ENCODE results near the gene STK39. TPM values are rescaled to one million over a fixed set of nuclear protein-coding genes. Genes with fewer than 3 reads are reported as not detected.

The STK39 gene
- total and polyA plus RNA-seq, 2 experiments from 2014 or later: 32.7 to 51.7 TPM

DNA sequence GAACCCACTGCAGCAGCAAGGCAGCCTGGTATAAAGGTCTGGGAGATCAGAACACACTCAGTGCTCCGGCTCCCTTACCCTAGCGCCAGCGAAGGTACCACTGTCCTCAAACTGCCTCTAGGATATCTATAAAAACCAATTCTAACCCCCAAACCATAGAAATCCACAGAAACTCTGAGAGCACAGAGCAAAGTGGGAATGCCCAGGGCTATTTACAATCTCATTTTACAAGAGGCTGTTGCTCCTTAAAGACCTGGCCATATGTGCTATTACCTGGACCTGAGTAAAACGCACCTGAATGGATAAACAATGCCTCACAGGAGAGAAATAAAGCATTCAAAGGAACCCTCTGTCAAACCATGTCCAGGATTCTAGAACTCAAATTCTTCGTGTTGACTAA is 4.3 kb downstream of the STK39 start:
- DNase-seq (ENCODE audit: low read depth in 1 of 2, low spot score in 1 of 2): no peak
- Histone ChIP-seq H3K4me1 (ENCODE audit: low read depth) (peaks cover 49% of the 10 kb centered on the region), H3K4me3 (no peak overlapping the region), H3K9me3 (ENCODE audit: low read depth) (no peaks in the 10 kb centered on the region), H3K36me3 (no peaks in the 10 kb centered on the region), H3K27me3 (no peaks in the 10 kb centered on the region), H3K27ac (no peak overlapping the region)
- TF ChIP-seq, protein P1, sequence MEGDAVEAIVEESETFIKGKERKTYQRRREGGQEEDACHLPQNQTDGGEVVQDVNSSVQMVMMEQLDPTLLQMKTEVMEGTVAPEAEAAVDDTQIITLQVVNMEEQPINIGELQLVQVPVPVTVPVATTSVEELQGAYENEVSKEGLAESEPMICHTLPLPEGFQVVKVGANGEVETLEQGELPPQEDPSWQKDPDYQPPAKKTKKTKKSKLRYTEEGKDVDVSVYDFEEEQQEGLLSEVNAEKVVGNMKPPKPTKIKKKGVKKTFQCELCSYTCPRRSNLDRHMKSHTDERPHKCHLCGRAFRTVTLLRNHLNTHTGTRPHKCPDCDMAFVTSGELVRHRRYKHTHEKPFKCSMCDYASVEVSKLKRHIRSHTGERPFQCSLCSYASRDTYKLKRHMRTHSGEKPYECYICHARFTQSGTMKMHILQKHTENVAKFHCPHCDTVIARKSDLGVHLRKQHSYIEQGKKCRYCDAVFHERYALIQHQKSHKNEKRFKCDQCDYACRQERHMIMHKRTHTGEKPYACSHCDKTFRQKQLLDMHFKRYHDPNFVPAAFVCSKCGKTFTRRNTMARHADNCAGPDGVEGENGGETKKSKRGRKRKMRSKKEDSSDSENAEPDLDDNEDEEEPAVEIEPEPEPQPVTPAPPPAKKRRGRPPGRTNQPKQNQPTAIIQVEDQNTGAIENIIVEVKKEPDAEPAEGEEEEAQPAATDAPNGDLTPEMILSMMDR (IDR thresholded peaks at IDR 0.05; ENCODE audit: low read depth, low read length): no peak

DNA sequence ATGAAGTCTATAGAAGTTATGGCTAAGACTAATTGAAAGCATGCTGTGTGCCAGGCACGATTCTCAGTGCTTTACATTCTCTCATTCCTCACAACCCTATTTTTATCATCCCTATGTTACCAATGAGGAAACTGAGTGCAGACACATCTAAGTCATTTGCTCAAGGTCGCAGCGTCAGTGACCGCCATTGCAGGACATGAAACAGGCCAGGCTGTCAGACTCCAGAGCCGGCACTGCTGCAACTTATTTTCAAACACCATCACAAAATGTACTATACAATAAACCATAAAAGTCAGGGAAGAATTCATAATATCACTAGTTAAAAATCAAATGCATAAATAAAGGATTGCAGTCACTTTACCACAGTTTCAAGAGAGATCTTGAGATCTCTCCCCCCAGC is 5.6 kb downstream of the STK39 start:
- H3K9me3 ChIP-seq (ENCODE audit: low read depth): no peaks in the 10 kb centered on the region
- no peaks in the 10 kb centered on the region for H3K27me3 ChIP-seq
- peak overlapping the region; percentile 88 for H3K27ac ChIP-seq
- TF ChIP-seq, protein P1 (IDR thresholded peaks at IDR 0.05; ENCODE audit: low read depth, low read length): no peak
- H3K36me3 ChIP-seq: no peaks in the 10 kb centered on the region
- peaks cover 49% of the 10 kb centered on the region for H3K4me1 ChIP-seq (ENCODE audit: low read depth)
- H3K4me3 ChIP-seq: no peak overlapping the region
- peak in 1 of 2 donors; percentile 25 for DNase-seq (ENCODE audit: low read depth in 1 of 2, low spot score in 1 of 2)

GRCh38 chr2:168241208-168241607 is 6.2 kb downstream of the STK39 start:
- peak overlapping the region; percentile 88 for H3K27ac ChIP-seq
- no peak overlapping the region for H3K4me3 ChIP-seq

GRCh38 chr2:168239281-168239680 is 8.1 kb downstream of the STK39 start:
- Histone ChIP-seq H3K9me3 (ENCODE audit: low read depth) (no peaks in the 10 kb centered on the region), H3K4me3 (no peak overlapping the region), H3K27me3 (no peaks in the 10 kb centered on the region), H3K27ac (no peak overlapping the region), H3K4me1 (ENCODE audit: low read depth) (peaks cover 36% of the 10 kb centered on the region), H3K36me3 (no peaks in the 10 kb centered on the region)
- TF ChIP-seq, protein P1 (IDR thresholded peaks at IDR 0.05; ENCODE audit: low read depth, low read length): no peak
- DNase-seq (ENCODE audit: low read depth in 1 of 2, low spot score in 1 of 2): no peak

More at GRCh38 chr2:168241208-168241607, 6.2 kb downstream of the STK39 start:
- Histone ChIP-seq H3K27me3 (no peaks in the 10 kb centered on the region), H3K36me3 (no peaks in the 10 kb centered on the region), H3K4me1 (ENCODE audit: low read depth) (peaks cover 49% of the 10 kb centered on the region), H3K9me3 (ENCODE audit: low read depth) (no peaks in the 10 kb centered on the region)
- TF ChIP-seq, protein P1 (IDR thresholded peaks at IDR 0.05; ENCODE audit: low read depth, low read length): no peak
- no peak for DNase-seq (ENCODE audit: low read depth in 1 of 2, low spot score in 1 of 2)

DNA sequence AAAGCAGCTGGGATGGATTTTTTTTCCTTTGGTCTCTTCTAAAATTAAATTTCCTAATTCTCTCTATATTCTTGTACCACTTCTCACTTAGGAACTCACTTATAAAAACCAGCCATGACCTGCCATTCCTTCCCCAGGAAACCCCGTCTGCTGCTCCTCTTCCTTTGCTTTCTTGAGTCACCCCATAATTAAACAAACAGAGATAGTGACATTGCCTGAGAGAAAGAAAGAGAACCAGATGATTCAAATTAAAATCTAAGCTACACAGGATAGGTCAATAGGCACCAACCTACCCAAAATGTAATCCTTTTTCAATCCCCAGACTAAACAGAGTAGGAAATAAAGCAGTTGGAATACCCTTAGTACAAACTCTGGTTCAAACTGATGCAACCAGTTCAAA is 9.7 kb downstream of the STK39 start:
- no peaks in the 10 kb centered on the region for H3K9me3 ChIP-seq (ENCODE audit: low read depth)
- H3K4me3 ChIP-seq: no peak overlapping the region
- H3K27me3 ChIP-seq: no peaks in the 10 kb centered on the region
- TF ChIP-seq, protein P1 (IDR thresholded peaks at IDR 0.05; ENCODE audit: low read depth, low read length): no peak
- DNase-seq (ENCODE audit: low read depth in 1 of 2, low spot score in 1 of 2): no peak
- H3K4me1 ChIP-seq (ENCODE audit: low read depth): peaks cover 32% of the 10 kb centered on the region
- no peak overlapping the region for H3K27ac ChIP-seq
- H3K36me3 ChIP-seq: no peaks in the 10 kb centered on the region

All from cardiac muscle cell (in vitro differentiated cells and primary cell).